GM23338 (cell line): ENCODE measurements around the gene RAPGEF3. TPM values are rescaled to one million over a fixed set of nuclear protein-coding genes. Genes with fewer than 3 reads are reported as not detected.

Experiments
- ATAC-seq: fragments of 200-7000 bp; cut with Tn5 transposase; 3 replicates; pipeline ENCODE4 v1.9.1; 2020
- DNase-seq: peaks from one replicate; pipeline ENCODE4 v3.0.0-alpha.2; 2015; ENCODE audit warnings: low spot score
- H2AFZ ChIP-seq: fragments of 200-600 bp; sonication (generic); 2 replicates; pipeline ENCODE4 v1.8.0; 2016; ENCODE audit warnings: antibody characterized with exemption, mild to moderate bottlenecking, moderate library complexity
- H3F3A ChIP-seq: fragments of 200-600 bp; sonication (generic); replicated peaks from 2 replicates; pipeline ENCODE4 v1.8.0; 2017; ENCODE audit warnings: antibody characterized with exemption, mixed run types, low read depth
- H3K27ac ChIP-seq: fragments of 200-600 bp; sonication (generic); 2 replicates; pipeline ENCODE4 v1.6.1; 2016; ENCODE audit warnings: low read depth
- H3K27me3 ChIP-seq: fragments of 200-600 bp; sonication (generic); 2 replicates; pipeline ENCODE4 v1.8.0; 2016; ENCODE audit warnings: mild to moderate bottlenecking, mixed run types, moderate library complexity; ENCODE audit not compliant: insufficient read depth
- H3K36me3 ChIP-seq: fragments of 200-600 bp; sonication (generic); 2 replicates; pipeline ENCODE4 v1.8.0; 2016; ENCODE audit warnings: mild to moderate bottlenecking; ENCODE audit not compliant: insufficient read depth
- H3K4me1 ChIP-seq: fragments of 200-600 bp; sonication (generic); 2 replicates; pipeline ENCODE4 v1.8.0; 2016; ENCODE audit warnings: mild to moderate bottlenecking, moderate library complexity; ENCODE audit not compliant: insufficient read depth
- H3K4me2 ChIP-seq: fragments of 200-600 bp; sonication (generic); 2 replicates; pipeline ENCODE4 v1.7.1; 2017; ENCODE audit warnings: mixed run types
- H3K4me3 ChIP-seq: fragments of 200-600 bp; sonication (generic); 2 replicates; pipeline ENCODE4 v1.6.1; 2016; ENCODE audit warnings: mixed run types
- H3K79me2 ChIP-seq: fragments of 200-600 bp; sonication (generic); replicated peaks from 2 replicates; pipeline ENCODE4 v1.8.0; 2017; ENCODE audit warnings: mild to moderate bottlenecking; ENCODE audit not compliant: insufficient read depth
- H3K9me2 ChIP-seq: fragments of 200-600 bp; sonication (generic); 2 replicates; pipeline ENCODE4 v1.8.0; 2017; ENCODE audit not compliant: insufficient read depth
- H4K20me1 ChIP-seq: fragments of 200-600 bp; sonication (generic); replicated peaks from 2 replicates; pipeline ENCODE4 v1.8.0; 2017; ENCODE audit warnings: mild to moderate bottlenecking; ENCODE audit not compliant: insufficient read depth
- H3K27ac Mint-ChIP-seq: 2 replicates; pipeline ENCODE4 v1.8.0; 2020; ENCODE audit warnings: inconsistent platforms, mild to moderate bottlenecking, moderate library complexity, mixed read lengths
- H3K27me3 Mint-ChIP-seq: 3 replicates; pipeline ENCODE4 v1.8.0; 2022; ENCODE audit warnings: low read depth, mild to moderate bottlenecking, moderate library complexity, mixed read lengths, inconsistent platforms; ENCODE audit not compliant: insufficient read depth, poor library complexity
- H3K36me3 Mint-ChIP-seq: 3 replicates; pipeline ENCODE4 v1.8.0; 2021; ENCODE audit warnings: low read depth, mild to moderate bottlenecking, inconsistent platforms, moderate library complexity, mixed read lengths
- H3K4me1 Mint-ChIP-seq: 3 replicates; pipeline ENCODE4 v1.8.0; 2020; ENCODE audit warnings: mild to moderate bottlenecking, inconsistent platforms, mixed read lengths
- H3K4me3 Mint-ChIP-seq: 3 replicates; pipeline ENCODE4 v1.8.0; 2021; ENCODE audit warnings: moderate library complexity, mild to moderate bottlenecking, inconsistent platforms, mixed read lengths
- H3K9me3 Mint-ChIP-seq: 3 replicates; pipeline ENCODE4 v1.8.0; 2020; ENCODE audit warnings: moderate library complexity, mild to moderate bottlenecking, inconsistent platforms, mixed read lengths
- EZH2 ChIP-seq: fragments of 200-600 bp; sonication (generic); IDR thresholded peaks from one replicate; pipeline ENCODE4 v1.8.0; 2017; ENCODE audit warnings: antibody characterized with exemption, mild to moderate bottlenecking, low read depth; ENCODE audit not compliant: unreplicated experiment
- EZH2phosphoT487 ChIP-seq: fragments of 200-600 bp; sonication (generic); IDR thresholded peaks from one replicate; pipeline ENCODE4 v1.8.1; 2018; ENCODE audit warnings: antibody characterized with exemption; ENCODE audit not compliant: unreplicated experiment
- NANOG ChIP-seq: IDR thresholded peaks from 2 replicates; pipeline ENCODE4 v1.6.1; 2016; ENCODE audit warnings: antibody characterized with exemption, borderline replicate concordance
- POLR2AphosphoS5 ChIP-seq: IDR thresholded peaks from 2 replicates; pipeline ENCODE4 v1.6.1; 2016; ENCODE audit warnings: antibody characterized with exemption, low read depth
- STAT1 ChIP-seq: IDR thresholded peaks from one replicate; pipeline ENCODE4 v1.6.1; 2016; ENCODE audit warnings: antibody characterized with exemption; ENCODE audit not compliant: unreplicated experiment
- ZNF331 ChIP-seq: fragments of 250-450 bp; sonication (Bioruptor Pico); IDR thresholded peaks from 2 replicates; pipeline ENCODE4 v1.5.0; 2020; ENCODE audit warnings: low read depth, mild to moderate bottlenecking, moderate library complexity
- polyA plus RNA-seq: library from polyadenylated mRNA; unstranded; fragments of >200 nt; fragmentation: Nextera tagmentation; extraction: Ambion mirVana; gene quantifications from 2 replicates; pipeline ENCODE4 v1.2.1, GENCODE V29; 2016
- total RNA-seq: library from RNA; depleted of rRNA; stranded (reverse); fragments of >200 nt; shearing (Covaris generic); gene quantifications from 2 replicates; pipeline ENCODE4 v1.2.3, GENCODE V29; 2014
- TF ChIP-seq, protein P1 (sequence below): IDR thresholded peaks from 2 replicates; pipeline ENCODE4 v1.6.1; 2016; ENCODE audit warnings: antibody characterized with exemption
- TF ChIP-seq, protein P2 (sequence below): IDR thresholded peaks from one replicate; pipeline ENCODE4 v1.6.1; 2018; ENCODE audit warnings: antibody characterized with exemption; ENCODE audit not compliant: unreplicated experiment
- TF ChIP-seq, protein P3 (sequence below): fragments of 250-450 bp; sonication (Bioruptor Pico); IDR thresholded peaks from 2 replicates; pipeline ENCODE4 v1.5.0; 2020; ENCODE audit warnings: mild to moderate bottlenecking, moderate library complexity

Gene RAPGEF3
- total and polyA plus RNA-seq, 2 experiments from 2014 or later: 2.3 to 11.8 TPM

DNA sequence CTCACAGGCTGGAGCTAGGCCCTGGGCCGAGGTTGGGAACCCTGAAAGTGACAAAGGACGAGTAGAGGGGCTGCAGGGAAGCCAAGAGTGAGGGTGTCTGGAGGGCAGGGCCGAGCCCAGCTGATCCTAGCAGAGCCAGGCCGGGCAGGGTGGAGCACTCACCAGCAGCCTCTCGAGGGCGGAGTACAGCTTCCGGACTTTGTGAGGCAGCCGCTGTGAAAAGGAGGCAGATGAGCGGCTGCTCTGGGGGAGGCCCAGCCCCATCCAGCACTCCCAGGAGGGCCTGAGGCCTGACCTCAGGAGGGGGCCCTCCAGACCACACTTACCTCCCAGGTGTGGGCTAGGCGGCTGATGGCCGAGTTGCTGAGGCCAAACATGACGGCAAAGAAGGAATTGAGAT lies 18.7 kb downstream of the RAPGEF3 start:
- no peak for DNase-seq
- Mint-ChIP-seq H3K4me3 (no peak overlapping the region), H3K36me3 (no peaks in the 10 kb centered on the region; the same call in 2 of the 3 replicates), H3K27ac (no peak overlapping the region), H3K27me3 (peaks cover 17% of the 10 kb centered on the region), H3K9me3 (no peaks in the 10 kb centered on the region; the same call in 2 of the 3 replicates), H3K4me1 (peaks cover 37% of the 10 kb centered on the region)
- H3K27ac ChIP-seq: no peak overlapping the region
- no peaks in the 10 kb centered on the region for H4K20me1 ChIP-seq
- H3K4me2 ChIP-seq: no peak overlapping the region
- no peak overlapping the region for H3K4me3 ChIP-seq
- TF ChIP-seq POLR2AphosphoS5 (no peak), EZH2 (no peak), NANOG (no peak), EZH2phosphoT487 (no peak), ZNF331 (CRISPR knock-in tag) (no peak), STAT1 (no peak)
- TF ChIP-seq, protein P1, sequence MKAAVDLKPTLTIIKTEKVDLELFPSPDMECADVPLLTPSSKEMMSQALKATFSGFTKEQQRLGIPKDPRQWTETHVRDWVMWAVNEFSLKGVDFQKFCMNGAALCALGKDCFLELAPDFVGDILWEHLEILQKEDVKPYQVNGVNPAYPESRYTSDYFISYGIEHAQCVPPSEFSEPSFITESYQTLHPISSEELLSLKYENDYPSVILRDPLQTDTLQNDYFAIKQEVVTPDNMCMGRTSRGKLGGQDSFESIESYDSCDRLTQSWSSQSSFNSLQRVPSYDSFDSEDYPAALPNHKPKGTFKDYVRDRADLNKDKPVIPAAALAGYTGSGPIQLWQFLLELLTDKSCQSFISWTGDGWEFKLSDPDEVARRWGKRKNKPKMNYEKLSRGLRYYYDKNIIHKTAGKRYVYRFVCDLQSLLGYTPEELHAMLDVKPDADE: no peak
- TF ChIP-seq, protein P2, sequence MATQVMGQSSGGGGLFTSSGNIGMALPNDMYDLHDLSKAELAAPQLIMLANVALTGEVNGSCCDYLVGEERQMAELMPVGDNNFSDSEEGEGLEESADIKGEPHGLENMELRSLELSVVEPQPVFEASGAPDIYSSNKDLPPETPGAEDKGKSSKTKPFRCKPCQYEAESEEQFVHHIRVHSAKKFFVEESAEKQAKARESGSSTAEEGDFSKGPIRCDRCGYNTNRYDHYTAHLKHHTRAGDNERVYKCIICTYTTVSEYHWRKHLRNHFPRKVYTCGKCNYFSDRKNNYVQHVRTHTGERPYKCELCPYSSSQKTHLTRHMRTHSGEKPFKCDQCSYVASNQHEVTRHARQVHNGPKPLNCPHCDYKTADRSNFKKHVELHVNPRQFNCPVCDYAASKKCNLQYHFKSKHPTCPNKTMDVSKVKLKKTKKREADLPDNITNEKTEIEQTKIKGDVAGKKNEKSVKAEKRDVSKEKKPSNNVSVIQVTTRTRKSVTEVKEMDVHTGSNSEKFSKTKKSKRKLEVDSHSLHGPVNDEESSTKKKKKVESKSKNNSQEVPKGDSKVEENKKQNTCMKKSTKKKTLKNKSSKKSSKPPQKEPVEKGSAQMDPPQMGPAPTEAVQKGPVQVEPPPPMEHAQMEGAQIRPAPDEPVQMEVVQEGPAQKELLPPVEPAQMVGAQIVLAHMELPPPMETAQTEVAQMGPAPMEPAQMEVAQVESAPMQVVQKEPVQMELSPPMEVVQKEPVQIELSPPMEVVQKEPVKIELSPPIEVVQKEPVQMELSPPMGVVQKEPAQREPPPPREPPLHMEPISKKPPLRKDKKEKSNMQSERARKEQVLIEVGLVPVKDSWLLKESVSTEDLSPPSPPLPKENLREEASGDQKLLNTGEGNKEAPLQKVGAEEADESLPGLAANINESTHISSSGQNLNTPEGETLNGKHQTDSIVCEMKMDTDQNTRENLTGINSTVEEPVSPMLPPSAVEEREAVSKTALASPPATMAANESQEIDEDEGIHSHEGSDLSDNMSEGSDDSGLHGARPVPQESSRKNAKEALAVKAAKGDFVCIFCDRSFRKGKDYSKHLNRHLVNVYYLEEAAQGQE: no peak
- TF ChIP-seq, protein P3, sequence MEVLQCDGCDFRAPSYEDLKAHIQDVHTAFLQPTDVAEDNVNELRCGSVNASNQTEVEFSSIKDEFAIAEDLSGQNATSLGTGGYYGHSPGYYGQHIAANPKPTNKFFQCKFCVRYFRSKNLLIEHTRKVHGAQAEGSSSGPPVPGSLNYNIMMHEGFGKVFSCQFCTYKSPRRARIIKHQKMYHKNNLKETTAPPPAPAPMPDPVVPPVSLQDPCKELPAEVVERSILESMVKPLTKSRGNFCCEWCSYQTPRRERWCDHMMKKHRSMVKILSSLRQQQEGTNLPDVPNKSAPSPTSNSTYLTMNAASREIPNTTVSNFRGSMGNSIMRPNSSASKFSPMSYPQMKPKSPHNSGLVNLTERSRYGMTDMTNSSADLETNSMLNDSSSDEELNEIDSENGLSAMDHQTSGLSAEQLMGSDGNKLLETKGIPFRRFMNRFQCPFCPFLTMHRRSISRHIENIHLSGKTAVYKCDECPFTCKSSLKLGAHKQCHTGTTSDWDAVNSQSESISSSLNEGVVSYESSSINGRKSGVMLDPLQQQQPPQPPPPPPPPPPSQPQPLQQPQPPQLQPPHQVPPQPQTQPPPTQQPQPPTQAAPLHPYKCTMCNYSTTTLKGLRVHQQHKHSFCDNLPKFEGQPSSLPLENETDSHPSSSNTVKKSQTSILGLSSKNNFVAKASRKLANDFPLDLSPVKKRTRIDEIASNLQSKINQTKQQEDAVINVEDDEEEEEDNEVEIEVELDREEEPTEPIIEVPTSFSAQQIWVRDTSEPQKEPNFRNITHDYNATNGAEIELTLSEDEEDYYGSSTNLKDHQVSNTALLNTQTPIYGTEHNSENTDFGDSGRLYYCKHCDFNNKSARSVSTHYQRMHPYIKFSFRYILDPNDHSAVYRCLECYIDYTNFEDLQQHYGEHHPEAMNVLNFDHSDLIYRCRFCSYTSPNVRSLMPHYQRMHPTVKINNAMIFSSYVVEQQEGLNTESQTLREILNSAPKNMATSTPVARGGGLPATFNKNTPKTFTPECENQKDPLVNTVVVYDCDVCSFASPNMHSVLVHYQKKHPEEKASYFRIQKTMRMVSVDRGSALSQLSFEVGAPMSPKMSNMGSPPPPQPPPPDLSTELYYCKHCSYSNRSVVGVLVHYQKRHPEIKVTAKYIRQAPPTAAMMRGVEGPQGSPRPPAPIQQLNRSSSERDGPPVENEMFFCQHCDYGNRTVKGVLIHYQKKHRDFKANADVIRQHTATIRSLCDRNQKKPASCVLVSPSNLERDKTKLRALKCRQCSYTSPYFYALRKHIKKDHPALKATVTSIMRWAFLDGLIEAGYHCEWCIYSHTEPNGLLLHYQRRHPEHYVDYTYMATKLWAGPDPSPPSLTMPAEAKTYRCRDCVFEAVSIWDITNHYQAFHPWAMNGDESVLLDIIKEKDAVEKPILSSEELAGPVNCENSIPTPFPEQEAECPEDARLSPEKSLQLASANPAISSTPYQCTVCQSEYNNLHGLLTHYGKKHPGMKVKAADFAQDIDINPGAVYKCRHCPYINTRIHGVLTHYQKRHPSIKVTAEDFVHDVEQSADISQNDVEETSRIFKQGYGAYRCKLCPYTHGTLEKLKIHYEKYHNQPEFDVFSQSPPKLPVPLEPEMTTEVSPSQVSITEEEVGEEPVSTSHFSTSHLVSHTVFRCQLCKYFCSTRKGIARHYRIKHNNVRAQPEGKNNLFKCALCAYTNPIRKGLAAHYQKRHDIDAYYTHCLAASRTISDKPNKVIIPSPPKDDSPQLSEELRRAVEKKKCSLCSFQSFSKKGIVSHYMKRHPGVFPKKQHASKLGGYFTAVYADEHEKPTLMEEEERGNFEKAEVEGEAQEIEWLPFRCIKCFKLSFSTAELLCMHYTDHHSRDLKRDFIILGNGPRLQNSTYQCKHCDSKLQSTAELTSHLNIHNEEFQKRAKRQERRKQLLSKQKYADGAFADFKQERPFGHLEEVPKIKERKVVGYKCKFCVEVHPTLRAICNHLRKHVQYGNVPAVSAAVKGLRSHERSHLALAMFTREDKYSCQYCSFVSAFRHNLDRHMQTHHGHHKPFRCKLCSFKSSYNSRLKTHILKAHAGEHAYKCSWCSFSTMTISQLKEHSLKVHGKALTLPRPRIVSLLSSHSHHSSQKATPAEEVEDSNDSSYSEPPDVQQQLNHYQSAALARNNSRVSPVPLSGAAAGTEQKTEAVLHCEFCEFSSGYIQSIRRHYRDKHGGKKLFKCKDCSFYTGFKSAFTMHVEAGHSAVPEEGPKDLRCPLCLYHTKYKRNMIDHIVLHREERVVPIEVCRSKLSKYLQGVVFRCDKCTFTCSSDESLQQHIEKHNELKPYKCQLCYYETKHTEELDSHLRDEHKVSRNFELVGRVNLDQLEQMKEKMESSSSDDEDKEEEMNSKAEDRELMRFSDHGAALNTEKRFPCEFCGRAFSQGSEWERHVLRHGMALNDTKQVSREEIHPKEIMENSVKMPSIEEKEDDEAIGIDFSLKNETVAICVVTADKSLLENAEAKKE (CRISPR knock-in tag): no peak
- H3K9me2 ChIP-seq: no peaks in the 10 kb centered on the region
- no peak for ATAC-seq
- no peaks in the 10 kb centered on the region for H3K36me3 ChIP-seq
- H3K27me3 ChIP-seq: no peaks in the 10 kb centered on the region
- H2AFZ ChIP-seq: no peak overlapping the region
- no peaks in the 10 kb centered on the region for H3F3A ChIP-seq
- H3K79me2 ChIP-seq: no peaks in the 10 kb centered on the region
- H3K4me1 ChIP-seq: peaks cover 10% of the 10 kb centered on the region; the same call in 1 of the 2 replicates
